Stimulated activated CD4-positive, alpha-beta T cell treated with anti-CD3 and anti-CD28 coated beads, Interleukin-2, amount 100 ng/mL, for 48 hours (primary cell): ENCODE results near the gene UBTD1.
"Not testable (repeated sequence)": the region's sequence is repeated elsewhere in the genome, so short reads cannot be mapped to it uniquely, and the experiment has no call there.

Experiments used
- DNase-seq, 2 donors: peaks; one replicate each; pipeline ENCODE4 v3.0.0-alpha.2; 2020

The UBTD1 gene

DNA sequence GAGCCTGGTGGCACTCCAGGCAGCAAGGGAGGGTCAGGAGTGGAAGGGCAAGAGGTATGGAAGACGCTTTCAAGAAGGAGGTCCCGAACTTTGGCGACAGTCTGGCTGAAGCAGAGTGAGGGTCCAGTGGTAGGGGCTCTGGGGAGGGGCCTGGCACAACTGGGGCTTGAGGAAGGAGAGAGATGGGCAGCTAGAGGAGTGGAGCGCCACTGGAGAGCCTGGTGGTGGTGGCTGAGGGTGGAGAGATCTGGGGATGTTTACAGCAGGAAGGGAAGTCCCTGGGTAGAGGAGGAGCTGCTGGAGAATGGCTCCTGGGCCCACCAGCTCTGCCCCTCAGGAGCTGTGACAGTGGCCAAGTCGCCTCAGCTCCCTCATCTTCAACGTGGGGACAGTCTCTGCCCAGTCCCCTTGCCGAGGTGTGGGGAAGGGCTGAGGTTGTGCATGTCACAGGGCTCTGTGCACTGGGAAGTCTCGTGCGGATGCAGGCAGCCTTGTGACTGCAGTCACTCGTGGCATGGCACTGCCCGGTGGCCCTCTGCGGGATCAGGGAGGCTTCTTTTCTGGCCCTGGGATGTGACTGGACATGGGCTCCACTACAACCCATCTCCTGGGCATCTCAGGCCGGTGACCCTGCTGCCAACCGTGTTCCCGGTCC lies 18.5 kb downstream of the UBTD1 start:
- no peak for DNase-seq

DNA sequence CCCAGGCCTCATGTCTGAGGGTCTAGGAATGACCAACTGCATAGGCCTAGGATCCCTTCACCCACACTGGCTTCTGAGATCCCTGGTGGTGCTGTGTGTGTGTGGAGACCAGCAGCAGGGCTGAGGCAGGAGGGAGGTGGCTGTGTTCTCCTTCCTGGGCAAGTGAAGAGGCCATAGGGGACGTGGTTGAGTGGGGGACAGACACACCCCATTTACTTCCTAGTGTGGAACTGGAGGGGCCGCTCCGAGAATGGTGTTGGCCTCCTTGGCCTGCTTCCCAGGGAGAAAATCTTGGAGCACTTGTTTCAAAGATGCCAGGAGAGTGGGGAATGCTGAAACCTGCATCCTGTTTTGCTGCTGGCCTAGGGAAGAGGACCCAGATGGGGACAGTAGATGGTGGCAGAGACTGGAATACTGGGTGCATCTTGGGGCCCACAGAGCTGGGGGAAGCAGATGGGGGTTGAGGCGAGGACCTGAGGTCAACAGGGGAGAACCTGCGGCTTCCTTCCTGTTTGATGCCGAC lies 19.1 kb downstream of the UBTD1 start:
- DNase-seq: no peak

DNA sequence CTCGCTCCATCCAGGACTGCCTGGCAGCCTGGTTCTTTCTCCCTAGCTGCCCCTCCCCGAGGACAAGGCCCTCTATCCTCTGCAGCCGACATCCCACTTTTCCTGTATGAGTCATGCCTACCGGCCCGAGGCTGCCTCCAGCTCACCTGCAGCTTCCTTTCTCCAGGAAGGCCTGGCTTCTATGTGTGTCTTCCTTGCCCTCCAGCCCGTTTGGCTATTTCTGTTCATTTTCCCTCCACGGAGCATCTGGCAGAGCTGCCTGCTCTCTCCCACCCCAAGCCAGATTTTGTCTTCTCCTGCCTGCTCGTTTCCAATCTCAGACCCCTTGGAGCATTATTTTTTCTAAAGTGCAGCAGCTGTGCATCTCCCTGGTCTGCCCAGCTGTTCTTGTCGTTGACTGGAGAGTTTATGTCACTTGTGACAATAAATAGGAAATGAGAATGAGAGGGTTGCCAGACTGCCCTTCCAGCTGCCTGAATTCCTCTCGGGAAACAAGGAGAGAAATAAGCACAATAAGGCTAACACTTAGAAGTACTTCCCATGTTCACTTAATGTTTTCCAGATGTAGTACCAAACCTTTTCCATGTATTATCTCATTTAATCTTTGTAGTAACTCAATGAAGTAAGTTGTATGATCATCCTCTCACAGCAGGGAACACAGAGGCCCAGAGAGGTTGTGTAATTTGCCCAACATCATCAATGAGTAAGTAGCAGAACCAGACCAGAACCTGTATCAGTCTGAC lies 19.7 kb downstream of the UBTD1 start:
- DNase-seq: no peak

- no peak for DNase-seq
These were observed 20.6 kb downstream of the UBTD1 start for GRCh38 chr10:97519342-97519741.

DNA sequence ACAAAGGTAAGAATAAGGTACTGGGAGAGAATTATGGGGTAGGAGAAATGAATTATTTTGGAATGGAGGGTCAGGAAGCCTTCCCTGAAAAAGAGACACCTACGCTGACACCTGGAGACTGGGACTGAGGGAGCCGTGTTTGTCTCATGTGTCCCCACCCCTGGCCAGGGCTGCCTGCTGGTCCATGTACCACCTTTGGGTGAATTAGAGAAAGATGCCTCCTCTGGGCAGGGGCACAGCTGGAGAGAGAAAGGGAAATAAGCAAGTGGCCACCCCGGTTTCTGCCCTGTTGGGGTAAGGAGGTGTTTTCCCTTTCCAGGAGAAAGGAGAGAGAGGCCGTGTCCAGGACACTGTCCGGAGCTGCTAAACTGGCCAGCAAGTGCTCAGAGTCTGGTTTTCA lies 21.8 kb downstream of the UBTD1 start:
- no peak for DNase-seq

DNA sequence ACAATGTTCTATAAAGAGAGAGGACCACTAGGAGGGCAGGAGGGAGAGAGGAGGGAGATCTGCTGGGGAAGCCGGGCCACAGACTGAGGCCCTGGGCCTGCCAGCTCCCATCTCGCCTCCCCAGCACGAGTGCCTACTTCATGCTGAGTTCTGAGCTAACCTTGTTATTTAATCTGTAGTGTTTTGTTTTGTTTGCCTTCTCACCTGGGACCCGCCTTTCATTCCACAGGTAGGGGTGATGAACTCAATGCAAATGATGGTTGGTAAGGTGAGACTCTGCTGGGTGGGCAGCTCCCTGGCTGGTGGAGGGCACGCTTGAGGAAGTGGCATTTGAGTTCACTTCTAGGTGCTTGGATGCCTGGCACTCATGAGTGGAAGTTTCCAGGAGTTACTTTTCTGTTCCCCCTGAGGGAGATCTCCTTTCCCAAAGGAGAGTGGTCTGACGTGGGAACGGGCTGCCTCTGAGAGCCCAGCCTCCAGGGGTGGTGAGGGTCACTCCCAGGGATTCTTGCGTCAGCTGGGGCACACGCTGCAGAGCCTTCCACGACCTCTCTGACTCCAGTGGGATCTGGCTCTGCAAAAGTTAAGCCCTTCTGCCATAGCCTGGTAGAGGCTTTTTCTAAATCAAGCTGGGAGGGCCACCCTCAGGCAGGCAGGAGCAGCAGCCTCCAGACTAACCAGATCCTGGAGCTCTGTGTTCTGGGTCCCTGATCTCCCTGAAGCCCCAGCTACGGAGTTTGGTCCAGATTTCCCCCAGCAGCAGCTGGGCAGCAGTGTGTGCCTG lies 22.4 kb downstream of the UBTD1 start:
- DNase-seq: no peak

GRCh38 chr10:97522071-97522470 lies 23.3 kb downstream of the UBTD1 start:
- DNase-seq: no peak

- no peak for DNase-seq
These were observed 24.2 kb downstream of the UBTD1 start for GRCh38 chr10:97522937-97523336.

DNA sequence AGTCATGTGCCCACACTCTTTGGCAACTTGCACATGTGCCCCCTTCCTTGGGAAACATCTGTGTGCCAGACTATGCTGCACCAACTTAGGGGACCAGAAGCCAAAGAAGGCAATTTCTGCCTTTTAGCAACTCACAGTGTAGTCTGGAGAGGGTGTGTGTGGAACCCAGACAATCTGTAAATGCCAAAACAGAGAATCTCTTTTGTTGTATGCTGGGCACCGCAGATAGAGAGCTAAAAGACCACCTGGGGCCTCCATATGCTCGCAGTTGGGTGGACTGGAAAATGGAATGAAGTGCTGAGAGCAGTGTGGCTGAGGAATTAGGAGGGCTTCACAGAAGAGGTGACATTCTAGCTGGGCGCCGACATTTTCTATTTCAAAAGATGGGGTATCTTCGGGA lies 26.4 kb downstream of the UBTD1 start:
- no peak for DNase-seq

DNA sequence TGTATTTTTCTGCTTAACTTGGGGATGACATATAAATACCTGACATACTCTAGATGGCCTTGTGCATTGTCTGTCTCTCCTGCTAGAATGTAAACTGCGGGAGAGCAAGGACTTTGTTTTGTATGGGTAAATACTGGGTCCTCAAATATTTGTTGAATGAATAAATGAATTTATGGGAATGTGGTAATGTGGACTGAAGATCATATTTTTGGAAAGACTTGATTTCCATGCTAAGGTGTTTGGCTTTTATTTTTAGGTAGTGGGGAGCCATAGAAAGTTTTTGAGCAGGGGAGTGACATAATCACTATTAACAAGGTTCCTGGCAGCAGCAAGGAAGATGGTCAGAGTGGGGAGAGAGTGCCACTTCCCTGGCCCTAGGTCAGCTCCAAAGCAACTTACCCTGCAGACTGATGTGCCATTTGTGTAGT lies 27.0 kb downstream of the UBTD1 start:
- DNase-seq: no peak

DNA sequence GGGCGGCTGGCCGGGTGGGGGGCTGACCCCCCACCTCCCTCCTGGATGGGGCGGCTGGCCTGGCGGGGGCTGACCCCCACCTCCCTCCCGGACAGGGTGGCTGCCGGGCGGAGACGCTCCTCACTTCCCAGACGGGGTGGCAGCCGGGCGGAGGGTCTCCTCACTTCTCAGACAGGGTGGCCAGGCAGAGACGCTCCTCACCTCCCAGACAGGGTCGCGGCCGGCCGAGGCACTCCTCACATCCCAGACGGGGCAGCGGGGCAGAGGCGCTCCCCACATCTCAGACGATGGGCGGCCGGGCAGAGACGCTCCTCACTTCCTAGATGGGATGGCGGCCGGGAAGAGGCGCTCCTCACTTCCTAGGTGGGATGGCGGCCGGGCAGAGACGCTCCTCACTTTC lies 30.2 kb downstream of the UBTD1 start:
- not testable (repeated sequence) for DNase-seq

- DNase-seq: no peak
These were observed 31.2 kb downstream of the UBTD1 start for GRCh38 chr10:97529685-97530465.

GRCh38 chr10:97531401-97531986 lies 32.8 kb downstream of the UBTD1 start:
- no peak for DNase-seq

DNA sequence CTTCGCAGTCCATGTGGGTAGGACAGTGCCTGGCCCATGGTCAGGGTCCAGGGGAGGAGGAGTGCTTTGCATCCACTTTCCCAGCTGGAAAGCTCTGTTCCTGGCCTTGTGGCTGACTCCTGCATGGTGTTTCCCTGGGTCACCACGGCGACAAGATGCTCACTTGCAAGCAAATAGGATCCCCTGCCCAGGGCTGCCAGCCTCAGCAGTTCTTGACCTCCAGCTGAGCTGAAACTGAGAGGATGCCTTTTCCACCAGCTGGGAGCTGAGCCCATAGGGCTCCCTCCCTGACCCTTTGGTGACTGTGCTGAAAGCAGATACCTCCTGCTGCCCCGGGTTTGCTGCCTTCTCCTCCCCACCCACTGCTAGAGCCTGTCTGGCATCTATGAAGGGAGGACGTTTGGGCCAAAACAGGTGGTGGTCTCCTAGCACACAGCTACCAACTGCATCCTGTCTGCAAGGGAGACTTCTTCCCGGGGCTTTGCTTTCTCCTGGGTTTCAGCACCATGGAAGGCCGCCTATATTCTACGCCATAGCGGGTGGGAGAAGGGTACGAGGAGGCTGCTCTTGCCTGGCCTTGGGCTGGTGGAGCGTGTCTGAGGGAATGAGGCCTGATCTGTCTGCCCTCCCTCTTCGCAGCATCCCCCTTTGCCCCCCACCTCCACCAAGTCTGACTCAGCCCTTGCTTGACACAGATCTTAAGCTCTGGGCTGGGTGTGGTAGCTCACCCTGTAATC lies 34.4 kb downstream of the UBTD1 start:
- no peak for DNase-seq

GRCh38 chr10:97533888-97534287 lies 35.2 kb downstream of the UBTD1 start:
- DNase-seq: no peak

DNA sequence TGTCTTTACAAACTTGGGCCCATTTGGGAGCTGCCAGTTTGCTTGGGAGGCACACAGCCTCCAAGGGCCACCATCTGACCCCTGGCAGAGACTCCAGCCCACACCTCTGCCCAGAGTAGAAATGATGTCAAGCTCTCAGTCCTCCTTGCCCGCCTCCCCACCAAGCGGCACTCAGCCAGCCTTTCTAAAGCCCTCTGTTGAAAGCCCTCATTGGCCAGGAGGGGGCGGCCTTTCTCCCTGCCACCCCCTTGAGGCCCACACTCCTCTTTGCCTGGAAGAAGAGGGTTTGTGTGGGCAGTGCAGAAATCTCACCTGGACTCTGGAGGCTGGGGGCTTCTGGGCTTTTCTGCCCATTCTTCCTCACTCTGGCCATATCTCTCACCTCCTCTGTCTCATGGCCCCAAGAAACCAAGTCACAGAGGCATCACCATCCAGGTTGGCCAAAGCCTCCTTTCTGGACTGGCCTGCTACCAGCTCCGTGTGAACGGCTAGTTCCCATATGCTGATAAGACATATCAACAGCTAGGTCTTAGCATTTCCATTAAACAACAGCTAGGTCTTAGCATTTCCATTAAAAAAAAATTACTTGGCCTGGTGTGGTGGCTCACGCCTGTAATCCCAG lies 36.1 kb downstream of the UBTD1 start:
- DNase-seq: peak; percentile 34 to 48

GRCh38 chr10:97537186-97537869 lies 38.6 kb downstream of the UBTD1 start:
- DNase-seq: no peak

DNA sequence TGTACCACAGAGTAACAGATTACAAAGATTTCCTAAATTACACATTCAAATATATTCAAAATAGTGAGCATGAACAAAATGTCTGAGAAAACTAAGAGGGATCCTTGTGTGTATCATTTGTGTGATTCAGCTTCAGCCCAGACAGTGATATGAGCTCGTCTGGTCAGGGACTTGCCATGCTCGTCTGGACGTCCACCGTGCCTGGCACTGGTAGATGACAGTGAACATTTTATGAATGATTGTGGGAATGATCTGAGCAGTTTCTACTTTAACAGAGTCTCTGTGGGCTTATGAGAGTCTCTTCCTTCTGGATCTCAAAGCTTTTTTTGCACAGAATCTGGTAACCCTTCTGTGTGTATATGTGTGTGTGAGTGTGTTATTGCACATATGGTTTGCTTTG lies 39.7 kb downstream of the UBTD1 start:
- DNase-seq: no peak

DNA sequence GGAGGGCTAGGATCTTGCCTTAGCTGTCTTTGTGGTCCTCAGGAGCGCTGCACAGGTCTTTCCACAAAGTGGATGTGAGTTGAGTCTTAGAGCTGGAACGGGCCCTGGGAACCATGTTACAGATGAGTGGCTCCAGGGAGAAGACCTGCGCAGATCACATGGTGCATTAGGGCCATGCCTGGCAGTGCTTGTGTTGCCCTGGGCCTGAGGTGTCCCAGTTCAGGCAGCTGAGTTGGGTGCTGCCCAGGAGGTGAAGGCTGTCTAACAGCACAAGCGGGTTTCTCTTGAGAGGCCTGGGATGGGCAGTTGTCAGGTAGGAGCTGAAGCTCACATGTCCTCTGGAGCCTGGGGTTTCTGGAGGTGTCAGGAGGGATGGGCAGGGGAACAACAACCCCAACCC lies 40.1 kb downstream of the UBTD1 start:
- DNase-seq: no peak

GRCh38 chr10:97539523-97540200 lies 40.9 kb downstream of the UBTD1 start:
- DNase-seq: no peak
